Upper lobe of left lung (tissue), 6 donors: ENCODE data around the gene ABCA9. TPM values are rescaled to one million over a fixed set of nuclear protein-coding genes. Genes with fewer than 3 reads are reported as not detected.

Experiments used
- ATAC-seq, 2 donors: fragments of 200-7000 bp; cut with Tn5 transposase; one replicate each; pipeline ENCODE4 v1.9.1; 2022; ENCODE audit warnings: mild to moderate bottlenecking in 2 of 2, moderate library complexity in 2 of 2; ENCODE audit not compliant: low FRiP score in 2 of 2
- DNase-seq, 2 donors: peaks; one replicate each; pipeline ENCODE4 v3.0.0-alpha.2; 2019 to 2020
- H3K27ac ChIP-seq, 4 donors: fragments of 200-600 bp; sonication (generic); one replicate each; pipeline ENCODE4 v1.5.1; 2016 to 2019
- H3K27me3 ChIP-seq, 4 donors: fragments of 200-600 bp; sonication (generic); one replicate each; pipeline ENCODE4 v1.5.1; 2017 to 2019
- H3K36me3 ChIP-seq, 4 donors: fragments of 200-600 bp; sonication (generic); one replicate each; pipeline ENCODE4 v1.5.1; 2016 to 2019
- H3K4me1 ChIP-seq, 4 donors: fragments of 200-600 bp; sonication (generic); one replicate each; pipeline ENCODE4 v1.5.1; 2018 to 2019
- H3K4me3 ChIP-seq, 4 donors: fragments of 200-600 bp; sonication (generic); one replicate each; pipeline ENCODE4 v1.5.1; 2017 to 2019; ENCODE audit warnings: mild to moderate bottlenecking in 2 of 4, moderate library complexity in 1 of 4
- H3K9me3 ChIP-seq, 4 donors: fragments of 200-600 bp; sonication (generic); one replicate each; pipeline ENCODE4 v1.5.1; 2018 to 2019
- EP300 ChIP-seq, 4 donors: sonication (generic); formaldehyde crosslinking; IDR thresholded peaks; one replicate each; pipeline ENCODE4 v1.5.1; 2017; ENCODE audit warnings: antibody characterized with exemption in 4 of 4, control low read depth in 2 of 4
- POLR2A ChIP-seq, 4 donors: fragments of 450-650 bp; IDR thresholded peaks; one replicate each; pipeline ENCODE4 v1.5.1; 2016 to 2017; ENCODE audit warnings: antibody characterized with exemption in 4 of 4, mild to moderate bottlenecking in 2 of 4
- POLR2AphosphoS5 ChIP-seq, 2 donors: sonication (generic); formaldehyde crosslinking; IDR thresholded peaks; one replicate each; pipeline ENCODE4 v1.5.1; 2017; ENCODE audit warnings: antibody characterized with exemption in 2 of 2
- WGBS, 2 donors: methylation state at CpG; one replicate each; pipeline ENCODE4 v1.1.5; 2017 to 2018; 5-methylcytosine and 5-hydroxymethylcytosine counted together
- total RNA-seq, 6 donors: library from RNA; depleted of rRNA in 4 of 6; stranded (reverse); fragments of >200 nt in 4 of 6; gene quantifications; one replicate each; pipeline versions ENCODE4 v1.1.0 to v1.2.1, GENCODE V29; 2016 to 2021
- TF ChIP-seq, protein P1 (sequence below), 6 experiments: fragments of 450-650 bp in 4 of 6; fragments of 200-600 bp in 2 of 6; sonication (generic) in 2 of 6; IDR thresholded peaks; one replicate each; pipeline ENCODE4 v1.5.1; 2016 to 2019; ENCODE audit warnings: antibody characterized with exemption in 6 of 6
- donor health status: DM: no; HTN: no; CAD: no; lungs with moderate emphysema.
- donor health status: DM: no; HTN: yes; CAD: no; lungs with severe emphysema.

The ABCA9 gene
- total RNA-seq, 6 donors from 2014 or later: 3.8 to 46.1 (median 9.8) TPM

DNA sequence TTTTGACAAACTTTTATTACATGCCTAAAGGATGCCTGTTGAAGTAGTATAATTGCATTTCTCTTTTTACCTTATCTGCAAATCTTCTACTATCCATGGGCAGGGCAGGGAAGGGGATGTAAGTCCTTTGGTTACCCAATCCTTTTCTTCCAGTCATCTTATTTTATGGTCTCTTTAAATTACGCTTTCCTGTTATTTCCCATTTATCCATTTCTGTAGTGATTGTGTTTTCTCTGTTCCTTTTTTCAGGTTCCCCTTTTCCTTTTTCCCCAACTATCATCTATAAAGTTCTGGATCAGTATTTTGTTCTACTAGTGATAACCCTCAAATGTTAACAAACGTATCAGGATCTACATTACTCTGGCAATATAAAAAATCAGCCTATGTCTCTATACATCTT is 3.3 kb upstream of the ABCA9 start:
- H3K36me3 ChIP-seq: no peaks in the 10 kb centered on the region
- no peaks in the 10 kb centered on the region for H3K27me3 ChIP-seq
- H3K4me1 ChIP-seq: peaks cover 0 to 7% (median 3%) of the 10 kb centered on the region in 4 donors
- 76 to 78% methylated on average over 2 of the region's 2 CpGs for WGBS, 2 donors
- ATAC-seq (no peak), DNase-seq (no peak)
- H3K9me3 ChIP-seq: no peaks in the 10 kb centered on the region
- no peak overlapping the region for H3K27ac ChIP-seq
- no peak for TF ChIP-seq POLR2A (IDR thresholded peaks at IDR 0.05)
- TF ChIP-seq POLR2AphosphoS5 (IDR thresholded peaks at IDR 0.05): no peak
- TF ChIP-seq EP300 (IDR thresholded peaks at IDR 0.05): no peak
- no peak overlapping the region for H3K4me3 ChIP-seq

GRCh38 chr17:69062860-69063581 is 2.3 kb upstream of the ABCA9 start:
- TF ChIP-seq POLR2A (IDR thresholded peaks at IDR 0.05) (no peak), EP300 (IDR thresholded peaks at IDR 0.05) (no peak), POLR2AphosphoS5 (IDR thresholded peaks at IDR 0.05) (no peak)
- TF ChIP-seq, protein P1, sequence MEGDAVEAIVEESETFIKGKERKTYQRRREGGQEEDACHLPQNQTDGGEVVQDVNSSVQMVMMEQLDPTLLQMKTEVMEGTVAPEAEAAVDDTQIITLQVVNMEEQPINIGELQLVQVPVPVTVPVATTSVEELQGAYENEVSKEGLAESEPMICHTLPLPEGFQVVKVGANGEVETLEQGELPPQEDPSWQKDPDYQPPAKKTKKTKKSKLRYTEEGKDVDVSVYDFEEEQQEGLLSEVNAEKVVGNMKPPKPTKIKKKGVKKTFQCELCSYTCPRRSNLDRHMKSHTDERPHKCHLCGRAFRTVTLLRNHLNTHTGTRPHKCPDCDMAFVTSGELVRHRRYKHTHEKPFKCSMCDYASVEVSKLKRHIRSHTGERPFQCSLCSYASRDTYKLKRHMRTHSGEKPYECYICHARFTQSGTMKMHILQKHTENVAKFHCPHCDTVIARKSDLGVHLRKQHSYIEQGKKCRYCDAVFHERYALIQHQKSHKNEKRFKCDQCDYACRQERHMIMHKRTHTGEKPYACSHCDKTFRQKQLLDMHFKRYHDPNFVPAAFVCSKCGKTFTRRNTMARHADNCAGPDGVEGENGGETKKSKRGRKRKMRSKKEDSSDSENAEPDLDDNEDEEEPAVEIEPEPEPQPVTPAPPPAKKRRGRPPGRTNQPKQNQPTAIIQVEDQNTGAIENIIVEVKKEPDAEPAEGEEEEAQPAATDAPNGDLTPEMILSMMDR (IDR thresholded peaks at IDR 0.05): no peak
- H3K4me3 ChIP-seq: no peak overlapping the region
- H3K27ac ChIP-seq: no peak overlapping the region
- peaks cover 0 to 6% (median 3%) of the 10 kb centered on the region in 4 donors for H3K4me1 ChIP-seq
- H3K27me3 ChIP-seq: no peaks in the 10 kb centered on the region
- no peaks in the 10 kb centered on the region for H3K36me3 ChIP-seq
- WGBS, 2 donors: 89 to 93% methylated on average over 4 of the region's 4 CpGs
- ATAC-seq (no peak), DNase-seq (no peak)
- no peaks in the 10 kb centered on the region for H3K9me3 ChIP-seq

DNA sequence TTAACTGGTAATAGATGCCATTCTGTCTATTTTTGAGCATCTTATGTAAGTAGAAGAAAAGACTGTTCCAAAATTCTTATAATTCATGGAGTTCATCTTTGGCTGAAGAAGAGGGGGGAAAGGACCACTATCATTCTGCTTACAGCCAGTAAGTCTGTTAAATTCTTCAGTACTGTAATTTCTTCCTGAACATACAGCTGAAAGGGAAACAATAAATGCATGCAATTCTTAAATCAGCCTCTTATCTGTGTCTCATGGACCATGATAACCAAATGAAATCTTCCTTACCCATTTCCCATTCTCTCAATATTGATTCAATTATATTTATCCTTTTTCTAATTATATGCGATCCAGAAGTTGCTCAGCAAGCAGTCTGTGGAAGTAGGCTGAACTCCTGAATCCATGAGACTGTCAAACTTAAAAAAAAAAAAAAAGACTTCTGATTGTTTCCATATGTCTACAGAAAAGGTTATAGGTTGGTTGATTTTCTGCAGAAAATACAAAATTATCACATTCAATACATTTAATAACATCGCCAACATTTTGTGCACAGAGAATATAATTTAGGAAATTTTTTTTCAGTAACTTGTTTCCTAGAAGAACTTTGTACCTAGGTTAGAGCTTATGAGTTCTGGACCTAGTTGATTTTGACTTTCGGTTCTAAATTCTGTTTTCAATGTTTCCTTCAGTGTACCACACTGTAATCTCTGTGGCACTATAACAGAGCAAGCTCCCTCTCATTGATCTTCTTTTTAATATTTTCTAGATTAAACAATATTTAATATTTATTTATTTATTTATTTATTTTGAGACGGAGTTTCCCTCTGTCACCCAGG is 1.2 kb upstream of the ABCA9 start:
- ATAC-seq (no peak), DNase-seq (no peak)
- 85 to 92% methylated on average over 4 of the region's 4 CpGs for WGBS, 2 donors
- no peaks in the 10 kb centered on the region for H3K9me3 ChIP-seq
- no peak overlapping the region for H3K27ac ChIP-seq
- H3K4me1 ChIP-seq: peaks cover 0 to 5% (median 1%) of the 10 kb centered on the region in 4 donors
- TF ChIP-seq, protein P1 (IDR thresholded peaks at IDR 0.05): no peak
- TF ChIP-seq POLR2A (IDR thresholded peaks at IDR 0.05): no peak
- TF ChIP-seq EP300 (IDR thresholded peaks at IDR 0.05): no peak
- no peak for TF ChIP-seq POLR2AphosphoS5 (IDR thresholded peaks at IDR 0.05)
- H3K4me3 ChIP-seq: no peak overlapping the region
- no peaks in the 10 kb centered on the region for H3K27me3 ChIP-seq
- no peaks in the 10 kb centered on the region for H3K36me3 ChIP-seq

- H3K9me3 ChIP-seq: no peaks in the 10 kb centered on the region
- WGBS, 2 donors: 67 to 71% methylated on average over 7 of the region's 7 CpGs
- H3K36me3 ChIP-seq: no peaks in the 10 kb centered on the region
- no peak overlapping the region for H3K4me3 ChIP-seq
- H3K27ac ChIP-seq: no peak overlapping the region
- TF ChIP-seq POLR2A (IDR thresholded peaks at IDR 0.05) (no peak), EP300 (IDR thresholded peaks at IDR 0.05) (no peak), POLR2AphosphoS5 (IDR thresholded peaks at IDR 0.05) (no peak)
- TF ChIP-seq, protein P1 (IDR thresholded peaks at IDR 0.05): no peak
- DNase-seq (no peak), ATAC-seq (no peak)
- no peaks in the 10 kb centered on the region for H3K27me3 ChIP-seq
- H3K4me1 ChIP-seq: peaks cover 0 to 5% (median 1%) of the 10 kb centered on the region in 4 donors
Measured at GRCh38 chr17:69059458-69060175, 1.1 kb downstream of the ABCA9 start.

DNA sequence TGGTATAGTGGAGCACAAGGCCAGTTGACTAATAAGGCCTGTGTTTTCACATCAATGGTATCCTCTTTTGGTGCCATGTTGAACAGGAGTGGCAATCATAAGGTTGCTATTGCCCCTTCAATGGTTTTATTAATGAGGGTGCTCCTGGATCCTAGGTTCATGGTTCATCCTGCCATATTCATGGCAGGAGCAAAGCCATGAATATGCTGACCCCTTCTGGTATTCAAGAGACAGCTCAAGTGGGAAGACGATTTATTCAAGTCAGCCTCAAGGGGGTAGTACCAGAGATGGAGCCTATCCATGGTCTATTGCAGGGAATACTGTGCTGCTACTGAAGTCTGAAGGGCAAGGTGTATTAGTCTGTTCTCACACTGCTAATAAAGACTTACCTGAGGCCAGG is 2.6 kb downstream of the ABCA9 start:
- H3K27me3 ChIP-seq: no peaks in the 10 kb centered on the region

More for the DNA sequence above, 2.6 kb downstream of the ABCA9 start:
- TF ChIP-seq, protein P1 (IDR thresholded peaks at IDR 0.05): peak in 4 of 6 experiments; percentile 5 to 24 (median 16)
- no peak for TF ChIP-seq POLR2A (IDR thresholded peaks at IDR 0.05)
- no peak for TF ChIP-seq POLR2AphosphoS5 (IDR thresholded peaks at IDR 0.05)
- DNase-seq (no peak), ATAC-seq (no peak)
- no peak overlapping the region for H3K4me3 ChIP-seq
- H3K27ac ChIP-seq: no peak overlapping the region
- H3K4me1 ChIP-seq: peaks cover 0 to 5% (median 0%) of the 10 kb centered on the region in 4 donors
- H3K36me3 ChIP-seq: no peaks in the 10 kb centered on the region
- 87 to 100% methylated on average over 1 of the region's 1 CpG for WGBS, 2 donors
- no peaks in the 10 kb centered on the region for H3K9me3 ChIP-seq
